ENCODE data around the gene MMRN1.

MMRN1 gene, protein sequence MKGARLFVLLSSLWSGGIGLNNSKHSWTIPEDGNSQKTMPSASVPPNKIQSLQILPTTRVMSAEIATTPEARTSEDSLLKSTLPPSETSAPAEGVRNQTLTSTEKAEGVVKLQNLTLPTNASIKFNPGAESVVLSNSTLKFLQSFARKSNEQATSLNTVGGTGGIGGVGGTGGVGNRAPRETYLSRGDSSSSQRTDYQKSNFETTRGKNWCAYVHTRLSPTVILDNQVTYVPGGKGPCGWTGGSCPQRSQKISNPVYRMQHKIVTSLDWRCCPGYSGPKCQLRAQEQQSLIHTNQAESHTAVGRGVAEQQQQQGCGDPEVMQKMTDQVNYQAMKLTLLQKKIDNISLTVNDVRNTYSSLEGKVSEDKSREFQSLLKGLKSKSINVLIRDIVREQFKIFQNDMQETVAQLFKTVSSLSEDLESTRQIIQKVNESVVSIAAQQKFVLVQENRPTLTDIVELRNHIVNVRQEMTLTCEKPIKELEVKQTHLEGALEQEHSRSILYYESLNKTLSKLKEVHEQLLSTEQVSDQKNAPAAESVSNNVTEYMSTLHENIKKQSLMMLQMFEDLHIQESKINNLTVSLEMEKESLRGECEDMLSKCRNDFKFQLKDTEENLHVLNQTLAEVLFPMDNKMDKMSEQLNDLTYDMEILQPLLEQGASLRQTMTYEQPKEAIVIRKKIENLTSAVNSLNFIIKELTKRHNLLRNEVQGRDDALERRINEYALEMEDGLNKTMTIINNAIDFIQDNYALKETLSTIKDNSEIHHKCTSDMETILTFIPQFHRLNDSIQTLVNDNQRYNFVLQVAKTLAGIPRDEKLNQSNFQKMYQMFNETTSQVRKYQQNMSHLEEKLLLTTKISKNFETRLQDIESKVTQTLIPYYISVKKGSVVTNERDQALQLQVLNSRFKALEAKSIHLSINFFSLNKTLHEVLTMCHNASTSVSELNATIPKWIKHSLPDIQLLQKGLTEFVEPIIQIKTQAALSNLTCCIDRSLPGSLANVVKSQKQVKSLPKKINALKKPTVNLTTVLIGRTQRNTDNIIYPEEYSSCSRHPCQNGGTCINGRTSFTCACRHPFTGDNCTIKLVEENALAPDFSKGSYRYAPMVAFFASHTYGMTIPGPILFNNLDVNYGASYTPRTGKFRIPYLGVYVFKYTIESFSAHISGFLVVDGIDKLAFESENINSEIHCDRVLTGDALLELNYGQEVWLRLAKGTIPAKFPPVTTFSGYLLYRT

DNA sequence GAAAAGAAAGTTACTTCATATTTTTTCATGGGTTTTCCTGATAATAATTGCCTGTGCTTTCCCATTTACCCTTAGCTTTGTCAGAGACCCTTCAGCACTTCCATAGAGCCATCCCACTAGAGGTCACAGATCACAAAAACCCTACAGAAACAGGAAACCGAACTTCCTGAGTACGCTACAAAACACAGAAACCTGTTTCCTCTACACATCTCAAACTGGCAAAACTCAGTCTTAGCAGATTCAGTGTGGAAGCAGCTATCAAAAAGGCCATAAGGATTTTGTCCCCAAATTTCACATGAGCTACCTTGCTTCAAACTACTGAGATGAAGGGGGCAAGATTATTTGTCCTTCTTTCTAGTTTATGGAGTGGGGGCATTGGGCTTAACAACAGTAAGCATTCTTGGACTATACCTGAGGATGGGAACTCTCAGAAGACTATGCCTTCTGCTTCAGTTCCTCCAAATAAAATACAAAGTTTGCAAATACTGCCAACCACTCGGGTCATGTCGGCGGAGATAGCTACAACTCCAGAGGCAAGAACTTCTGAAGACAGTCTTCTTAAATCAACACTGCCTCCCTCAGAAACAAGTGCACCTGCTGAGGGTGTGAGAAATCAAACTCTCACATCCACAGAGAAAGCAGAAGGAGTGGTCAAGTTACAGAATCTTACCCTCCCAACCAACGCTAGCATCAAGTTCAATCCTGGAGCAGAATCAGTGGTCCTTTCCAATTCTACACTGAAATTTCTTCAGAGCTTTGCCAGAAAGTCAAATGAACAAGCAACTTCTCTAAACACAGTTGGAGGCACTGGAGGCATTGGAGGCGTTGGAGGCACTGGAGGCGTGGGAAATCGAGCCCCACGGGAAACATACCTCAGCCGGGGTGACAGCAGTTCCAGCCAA is at the start of gene MMRN1:
MMRN1 (plus strand) TSS at position 206 of the 902 bp plus-strand sequence; CDS start at position 324, 118 bp downstream.
- FAIRE-seq: no peak

DNA sequence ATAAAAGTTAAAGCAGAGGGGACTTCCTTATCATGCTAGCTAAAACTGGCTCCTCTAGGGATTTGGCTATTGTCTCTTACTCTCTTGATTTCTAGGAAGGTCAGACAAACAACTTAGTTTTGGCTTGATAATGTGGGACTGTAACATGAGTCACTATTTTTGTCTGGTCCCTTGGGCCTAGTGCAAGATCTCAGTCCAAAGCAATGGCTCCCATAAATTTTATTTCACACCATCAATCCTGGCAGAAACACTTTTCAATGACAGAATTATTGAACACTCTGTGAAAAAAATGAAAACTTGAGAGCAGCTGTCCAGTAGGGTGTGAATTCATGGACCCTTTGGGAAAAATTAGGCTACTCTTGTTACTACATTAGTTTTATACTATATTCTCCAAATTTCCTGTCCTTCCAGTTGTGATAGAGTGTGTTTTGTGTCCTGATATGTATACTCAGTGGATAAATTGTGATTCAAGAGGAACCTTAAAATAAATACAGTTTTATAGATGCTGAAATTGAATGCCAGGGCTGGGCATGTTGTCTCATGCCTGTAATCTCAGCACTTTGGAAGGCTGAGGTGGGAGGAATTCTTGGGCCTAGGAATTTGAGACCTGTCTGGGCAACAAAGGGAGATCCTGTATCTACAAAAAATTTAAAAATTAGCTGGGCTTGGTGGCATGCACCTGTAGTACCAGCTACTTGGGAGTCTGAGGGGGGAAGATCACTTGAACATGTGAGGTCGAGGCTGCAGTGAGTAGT is 46.9 kb upstream of the MMRN1 start:
- no peak for FAIRE-seq

DNA sequence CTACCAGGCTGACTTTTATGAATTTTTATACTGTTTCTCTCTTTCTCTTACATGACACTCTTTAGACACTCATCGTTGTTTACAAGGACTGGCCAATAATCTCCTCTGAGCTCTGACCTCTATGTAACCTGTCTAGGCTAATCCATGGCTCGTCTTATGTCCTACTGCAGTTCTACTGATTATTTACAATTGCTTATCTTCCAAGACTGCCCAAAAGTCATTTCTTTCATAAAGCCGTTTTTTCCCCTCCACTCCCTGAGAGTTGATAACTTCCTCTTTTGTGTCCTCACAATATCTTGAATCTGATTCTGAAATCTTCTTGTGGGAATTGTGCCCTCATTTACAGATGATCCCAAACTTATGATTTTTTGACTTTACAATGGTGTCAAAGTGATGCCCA is 39.4 kb upstream of the MMRN1 start:
- FAIRE-seq: no peak

DNA sequence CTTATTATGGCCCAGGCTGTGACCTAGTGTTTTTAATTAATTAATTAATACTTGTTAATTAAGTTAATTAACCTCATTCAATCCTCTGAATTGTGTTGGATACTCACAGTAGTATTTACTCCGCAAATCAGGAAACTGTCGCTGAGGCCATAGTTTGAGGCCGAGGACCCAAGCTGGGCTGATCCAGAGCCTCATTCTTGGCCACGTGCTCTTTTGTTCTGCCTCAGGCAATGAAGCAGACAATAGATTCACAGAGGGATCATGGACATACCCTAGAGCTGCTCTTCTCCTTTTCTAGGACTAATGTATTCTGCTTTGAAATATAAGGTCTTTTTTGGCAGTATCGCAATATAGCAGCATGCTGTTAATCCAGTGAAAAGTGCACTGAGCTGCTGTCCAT is 33.7 kb upstream of the MMRN1 start:
- FAIRE-seq: no peak

DNA sequence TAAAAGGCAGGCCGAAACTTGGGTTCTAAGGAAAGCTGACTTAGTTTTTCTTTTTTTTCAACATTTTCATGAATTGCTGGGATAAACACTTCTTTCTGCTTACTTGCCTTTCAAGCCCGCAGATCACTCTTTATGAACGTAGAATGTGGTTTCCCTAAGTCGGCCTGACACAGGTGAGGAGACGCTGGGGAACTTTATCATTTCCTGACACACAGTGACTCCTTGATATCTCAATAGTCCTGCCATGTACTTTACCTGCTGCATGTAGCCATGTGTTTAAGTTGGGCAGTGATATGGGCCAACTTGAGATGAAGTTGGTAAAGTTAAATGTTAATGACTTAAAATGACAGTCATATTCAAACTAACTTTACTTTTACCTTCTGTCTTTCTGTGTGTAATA is 31.1 kb upstream of the MMRN1 start:
- no peak for FAIRE-seq

DNA sequence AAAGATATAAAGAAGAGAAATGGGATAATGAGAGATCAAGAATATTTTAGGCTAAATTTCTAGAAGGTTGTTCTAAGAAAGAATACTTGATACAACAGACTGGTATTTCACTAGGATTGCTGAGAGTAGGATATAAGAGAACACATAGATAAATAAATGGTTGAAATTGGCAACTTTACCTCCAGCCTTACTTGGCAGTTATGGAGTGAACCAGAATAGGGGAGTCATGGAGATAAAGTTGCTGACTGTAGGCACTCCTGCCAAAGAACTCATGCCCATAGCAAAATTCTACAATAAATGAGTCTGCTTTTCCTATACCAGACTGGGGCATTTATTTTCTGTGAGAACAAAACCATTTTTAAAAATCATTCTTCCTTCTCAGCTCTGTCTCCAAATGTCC is 26.4 kb upstream of the MMRN1 start:
- no peak for FAIRE-seq

DNA sequence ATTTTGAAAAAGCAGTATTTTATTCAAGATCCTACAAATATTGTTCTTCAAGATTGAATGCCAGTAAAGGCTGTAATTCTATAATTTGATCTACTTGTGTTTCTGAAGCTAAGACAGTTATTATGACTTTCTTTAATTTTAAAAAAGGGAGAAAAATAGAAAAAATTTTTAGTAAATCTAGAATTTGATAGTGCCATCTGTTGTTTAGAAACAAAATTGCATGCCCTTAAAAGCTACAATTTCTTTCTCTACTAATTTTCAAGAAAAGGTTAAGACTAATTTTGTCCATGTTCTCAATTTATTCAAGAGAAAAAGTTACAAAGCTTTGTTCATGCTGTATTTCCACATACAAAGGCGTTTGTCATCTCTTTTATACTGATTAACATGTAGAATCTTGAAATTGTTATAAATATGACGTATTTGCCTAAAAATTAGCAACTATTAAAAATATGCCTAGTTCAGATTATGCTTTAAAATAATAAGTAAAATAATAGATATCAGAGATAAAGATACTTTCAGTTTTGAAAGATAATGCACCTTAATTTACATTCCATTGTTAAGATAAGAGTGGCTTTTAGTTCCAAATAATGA is 25.6 kb upstream of the MMRN1 start:
- peak; percentile 92 for FAIRE-seq

DNA sequence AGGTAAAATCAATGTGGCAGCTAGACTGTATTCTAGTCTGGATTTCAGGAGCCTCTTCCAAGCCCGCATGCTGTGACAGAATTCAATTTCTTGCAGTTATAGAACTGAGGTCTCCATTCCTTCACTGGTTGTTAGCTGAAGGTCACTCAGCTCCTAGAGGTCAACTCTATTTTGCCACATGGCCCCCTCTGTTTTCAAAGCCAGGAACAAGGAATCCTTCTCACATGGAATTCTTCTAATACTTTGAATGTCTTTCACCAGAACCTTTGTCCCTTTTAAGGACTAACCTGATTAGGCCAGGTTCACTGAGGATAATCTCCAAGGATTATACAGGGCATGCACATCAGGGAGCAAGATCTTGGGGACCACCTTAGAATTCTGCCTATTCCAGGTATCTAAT is 23.4 kb upstream of the MMRN1 start:
- no peak for FAIRE-seq

DNA sequence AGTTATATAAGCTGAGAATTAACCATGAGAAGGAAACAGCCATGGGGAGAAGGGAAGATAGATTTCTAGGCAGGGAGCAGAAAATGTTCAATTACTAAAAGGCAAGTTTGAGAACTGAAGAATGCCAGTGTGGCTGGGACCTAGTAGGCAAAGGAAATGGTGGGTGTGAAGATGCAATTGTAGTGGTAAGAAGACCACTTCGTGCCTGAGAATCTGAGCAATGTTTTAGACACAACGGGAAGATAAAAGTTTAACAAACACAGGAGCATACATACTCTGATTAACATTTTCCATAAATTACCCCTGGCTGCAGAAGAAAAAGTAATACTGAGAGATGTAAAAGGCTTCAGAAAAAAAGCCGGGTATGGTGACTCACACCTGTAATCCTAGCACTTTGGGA is 18.1 kb upstream of the MMRN1 start:
- FAIRE-seq: no peak

DNA sequence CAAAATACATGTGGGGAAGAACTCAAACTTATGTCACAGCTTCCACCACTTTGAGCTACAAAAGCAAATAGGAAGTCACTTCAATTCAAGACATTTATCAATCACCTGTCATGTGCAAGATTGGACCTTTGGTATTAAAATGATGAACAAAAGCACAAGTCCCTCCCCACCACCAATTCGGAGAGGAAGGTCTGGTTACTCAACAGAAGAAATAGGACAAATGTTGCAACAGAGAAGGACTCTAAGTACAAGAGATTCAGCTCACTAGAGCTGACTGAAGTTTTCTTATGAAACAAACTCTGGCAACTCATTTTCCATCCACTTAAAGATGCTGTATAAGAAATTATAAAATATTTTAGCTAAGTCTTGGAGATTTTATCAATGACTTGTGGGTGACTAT is 16.0 kb upstream of the MMRN1 start:
- FAIRE-seq: no peak

DNA sequence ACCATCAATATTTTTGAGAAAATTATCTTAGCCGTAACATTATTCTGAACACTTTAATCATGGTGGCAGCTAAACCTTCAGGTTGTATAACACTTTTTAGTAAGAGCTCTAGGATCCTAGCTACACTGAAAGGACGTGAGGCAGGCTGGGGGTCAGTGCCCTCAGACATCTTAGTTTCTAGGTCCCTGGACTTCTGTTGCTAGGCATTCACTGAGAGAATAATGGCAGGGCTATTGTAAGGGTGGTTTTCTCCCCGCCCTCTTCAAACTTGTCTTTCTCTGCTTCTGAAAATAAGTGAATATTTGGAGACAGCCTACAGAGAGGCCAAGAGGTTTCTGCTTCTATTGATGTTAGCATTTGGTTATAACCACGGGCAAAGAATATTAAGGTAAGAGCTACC is 15.4 kb upstream of the MMRN1 start:
- no peak for FAIRE-seq

DNA sequence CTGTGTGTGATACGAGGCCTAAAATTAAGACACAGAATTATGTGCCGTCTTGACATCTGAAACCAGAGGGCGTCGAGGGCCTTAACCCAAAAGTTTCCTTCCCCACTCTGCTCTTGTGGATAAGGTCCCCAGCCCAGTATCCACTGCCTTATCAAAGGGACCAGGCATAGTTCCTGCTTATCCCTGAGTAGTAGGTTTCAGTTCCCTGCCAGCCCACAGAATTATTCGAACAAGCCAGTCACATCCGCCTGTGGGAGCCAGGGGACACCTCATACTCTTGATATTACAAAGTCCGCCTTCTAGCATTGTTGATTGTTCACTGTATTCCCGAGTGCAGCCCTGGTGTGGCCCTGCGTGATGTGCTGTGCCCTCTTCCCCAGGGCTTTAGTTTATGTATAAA is 5.4 kb upstream of the MMRN1 start:
- no peak for FAIRE-seq

DNA sequence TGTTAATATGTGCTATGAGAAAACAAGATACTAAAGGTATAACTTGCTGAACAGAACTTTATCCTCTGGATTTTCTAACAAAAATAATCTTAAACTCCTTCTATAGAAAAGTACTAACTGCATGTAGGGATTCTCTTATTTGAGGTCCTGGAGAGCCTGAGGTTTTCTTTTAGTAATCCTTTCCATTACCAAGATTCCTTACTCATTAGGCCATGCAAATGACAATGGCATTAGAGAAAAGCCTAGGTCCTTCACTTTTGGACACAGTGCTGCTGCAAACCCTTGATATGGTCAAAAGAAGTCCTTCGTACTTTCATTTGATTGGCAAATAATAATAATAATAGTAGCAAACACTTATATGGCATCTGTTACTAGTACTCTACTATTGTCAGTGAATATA is 3.2 kb downstream of the MMRN1 start:
- FAIRE-seq: no peak

DNA sequence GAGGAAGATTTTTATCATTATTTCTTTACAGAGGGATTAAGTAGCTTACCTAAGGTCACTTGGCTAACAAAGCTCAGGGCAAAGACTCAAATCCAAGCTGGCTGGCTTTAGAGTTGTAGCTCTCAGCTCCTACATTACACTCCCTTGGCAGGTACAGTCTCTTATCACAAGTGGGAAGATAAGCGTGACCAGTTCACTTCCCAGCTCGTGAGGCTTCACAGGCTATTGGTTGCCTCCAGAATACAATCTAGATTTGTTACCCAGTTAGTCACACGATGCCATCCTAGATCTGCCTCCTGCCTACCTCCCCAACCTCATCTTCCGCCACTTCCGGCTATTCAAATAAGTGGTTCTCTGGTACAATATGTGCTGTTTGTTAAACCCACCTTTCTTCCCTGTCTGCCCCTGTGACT is 3.7 kb downstream of the MMRN1 start:
- FAIRE-seq: no peak

DNA sequence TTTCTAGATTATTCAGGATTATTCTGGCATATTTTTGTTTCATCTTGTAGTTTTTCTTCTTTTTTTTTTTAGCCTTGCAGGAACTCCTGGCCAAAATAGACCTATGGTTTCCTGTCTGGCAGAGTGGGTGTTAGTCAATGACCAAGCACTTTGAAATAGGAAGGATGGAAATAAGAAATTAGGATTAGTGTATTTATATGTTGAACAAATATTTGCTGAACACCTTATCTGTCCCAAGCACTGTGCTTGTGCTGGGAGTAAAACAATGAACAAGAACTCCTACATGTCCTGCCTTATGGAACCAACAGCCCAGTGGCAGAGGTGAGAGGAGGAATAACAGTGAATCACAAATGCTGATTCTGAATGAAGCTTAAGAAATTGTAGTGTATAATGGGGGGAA is 4.5 kb downstream of the MMRN1 start:
- FAIRE-seq: no peak

DNA sequence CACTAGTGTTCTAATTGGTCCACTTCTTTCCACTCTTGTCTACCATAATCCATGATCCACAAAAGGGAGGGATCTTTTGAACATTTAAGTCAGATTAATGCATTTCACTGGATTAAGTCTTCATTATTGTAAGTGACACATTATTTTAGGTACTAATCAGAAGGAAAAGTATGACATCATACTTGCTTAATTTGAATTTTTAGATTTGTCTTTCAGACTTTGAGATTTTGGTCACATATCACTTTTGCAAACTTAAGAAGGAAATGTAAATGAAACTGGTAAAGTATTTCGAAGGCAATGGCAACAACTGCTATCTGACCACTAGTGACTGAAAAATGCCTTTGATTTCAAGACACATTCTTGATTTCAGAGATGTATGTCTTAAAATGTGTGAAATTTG is 5.2 kb downstream of the MMRN1 start:
- no peak for FAIRE-seq

DNA sequence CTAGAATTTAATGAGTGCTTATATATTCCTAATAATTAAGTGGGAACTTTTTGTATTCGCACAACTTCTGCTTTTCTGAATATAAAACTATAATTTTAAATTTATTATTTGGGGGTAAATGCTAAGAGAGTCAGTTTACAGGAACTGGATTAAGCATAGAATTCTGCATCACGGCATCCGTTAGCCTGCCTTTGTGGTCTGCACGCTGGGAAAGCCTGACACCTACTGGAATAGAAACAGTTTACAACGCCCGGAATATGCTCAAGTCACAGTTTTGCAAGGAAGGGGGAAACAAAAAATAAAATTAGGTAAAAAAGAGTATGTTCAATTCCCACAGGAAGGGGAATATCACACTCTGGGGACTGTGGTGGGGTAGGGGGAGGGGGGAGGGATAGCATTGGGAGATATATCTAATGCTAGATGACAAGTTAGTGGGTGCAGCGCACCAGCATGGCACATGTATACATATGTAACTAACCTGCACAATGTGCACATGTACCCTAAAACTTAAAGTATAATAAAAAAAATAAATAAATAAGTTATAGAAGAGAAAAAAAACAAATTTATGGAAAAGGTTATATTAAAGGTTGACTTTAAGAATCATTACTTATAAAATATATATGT is 7.3 kb downstream of the MMRN1 start:
- FAIRE-seq: peak; percentile 54

DNA sequence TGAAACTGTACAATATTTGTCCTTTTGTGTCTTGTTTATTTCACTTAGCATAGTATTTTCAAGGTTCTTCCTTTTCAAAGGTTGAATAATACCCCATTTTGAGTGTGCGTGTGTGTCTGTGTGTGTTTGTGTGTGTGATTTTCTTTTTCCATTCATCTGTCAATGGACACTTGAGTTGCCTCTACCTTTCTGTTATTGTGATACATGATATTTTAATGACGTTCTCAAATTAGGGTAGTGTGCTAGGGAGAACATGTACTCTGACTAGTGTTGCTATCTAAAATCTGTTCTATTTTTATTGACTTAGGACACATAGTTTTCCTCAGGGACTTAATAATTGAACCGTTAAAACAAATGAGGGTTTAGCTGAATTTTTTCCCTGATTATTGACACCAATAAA is 9.9 kb downstream of the MMRN1 start:
- no peak for FAIRE-seq

DNA sequence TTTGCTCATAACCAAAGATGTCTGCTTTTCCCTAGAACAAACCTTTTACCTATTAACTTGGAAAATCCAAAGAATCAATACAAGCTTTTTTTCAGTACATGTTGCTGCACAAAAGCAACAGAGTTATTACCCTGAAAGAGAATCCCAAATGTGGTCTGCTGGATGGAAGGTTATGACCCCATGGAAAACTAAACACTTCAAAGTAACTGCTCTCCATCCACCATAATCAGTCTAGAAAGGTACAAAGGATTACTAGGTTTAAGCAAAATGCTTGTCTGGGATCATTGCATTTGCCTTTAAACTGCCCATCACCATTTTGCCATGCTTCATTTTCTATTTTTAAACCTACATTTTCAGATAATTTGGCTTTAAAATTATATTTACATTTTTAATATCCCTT is 11.7 kb downstream of the MMRN1 start:
- FAIRE-seq: no peak

DNA sequence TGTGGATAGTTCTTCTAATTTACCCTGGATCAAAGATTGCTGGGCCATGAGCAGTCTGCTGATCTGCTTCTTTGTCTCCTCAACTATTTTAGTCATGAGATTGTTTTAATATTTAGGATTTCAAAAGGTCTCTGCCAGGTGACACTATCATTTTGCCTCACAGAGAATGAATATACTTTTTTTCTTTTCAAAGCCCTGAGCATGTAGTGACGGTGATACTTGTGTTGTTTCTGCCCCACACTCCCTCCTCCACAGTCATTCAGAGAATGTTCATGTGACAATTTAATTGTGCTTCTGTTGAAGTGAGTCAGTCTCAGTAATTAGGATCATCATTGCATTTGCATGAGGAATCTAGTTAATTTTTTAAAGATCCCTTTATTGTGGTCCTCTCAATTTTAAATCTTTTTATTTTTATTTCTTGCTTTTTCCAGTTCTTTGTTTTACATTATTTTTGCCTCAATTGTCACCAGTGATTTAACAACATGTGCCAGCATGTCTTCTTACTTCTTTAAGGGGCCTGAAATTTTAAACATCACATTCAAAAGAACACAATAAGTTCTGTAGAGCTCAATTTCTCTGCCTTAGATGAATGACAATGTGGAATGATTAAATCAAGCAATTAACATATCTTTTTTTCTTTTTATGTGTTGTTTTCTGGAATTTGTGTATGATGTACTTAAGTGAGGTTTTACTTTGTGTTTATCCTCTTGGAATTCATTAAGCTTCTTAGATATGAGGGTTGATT is 12.3 kb downstream of the MMRN1 start:
- FAIRE-seq: no peak

All from A204.1 (cell line).